Astrocyte of the cerebellum (primary cell): ENCODE data around the gene S100A16.

Experiments
- DNase-seq: peaks from one replicate; pipeline ENCODE4 v3.0.0-alpha.2; 2011; ENCODE audit warnings: low read depth
- H3K4me3 ChIP-seq: 2 replicates; pipeline ENCODE4 v1.5.1; 2011; ENCODE audit warnings: mild to moderate bottlenecking, low read depth, low read length, moderate library complexity
- CTCF ChIP-seq: IDR thresholded peaks from 2 replicates; pipeline ENCODE4 v1.5.1; 2012; ENCODE audit warnings: low read length, low read depth, moderate library complexity, mild to moderate bottlenecking; ENCODE audit errors: missing control alignments
- in situ Hi-C: cut with HindIII; loops from 2 replicates; pipeline ENCODE4 v1.10.0; 2017; ENCODE audit warnings: low sequenced_read_pairs

Gene S100A16

GRCh38 chr1:153655333-153655732 is 42.4 kb upstream of the S100A16 start:
- in situ Hi-C loops: no loop called here
- DNase-seq: no peak
- no peak for TF ChIP-seq CTCF
- no peak overlapping the region for H3K4me3 ChIP-seq

- in situ Hi-C loops: no loop called here
- DNase-seq: no peak
- H3K4me3 ChIP-seq: no peak overlapping the region
- TF ChIP-seq CTCF: no peak
These were observed 40.0 kb upstream of the S100A16 start for GRCh38 chr1:153652805-153653500.

- H3K4me3 ChIP-seq: no peak overlapping the region
- in situ Hi-C loops: no loop called here
- DNase-seq: no peak
- no peak for TF ChIP-seq CTCF
These were observed 38.8 kb upstream of the S100A16 start for GRCh38 chr1:153651771-153652170.

GRCh38 chr1:153649863-153650235 is 36.9 kb upstream of the S100A16 start:
- no peak for DNase-seq
- in situ Hi-C loops: no loop called here
- TF ChIP-seq CTCF: no peak

GRCh38 chr1:153649137-153649862 is 36.4 kb upstream of the S100A16 start:
- TF ChIP-seq CTCF: no peak
- in situ Hi-C loops: no loop called here

More at GRCh38 chr1:153649863-153650235, 36.9 kb upstream of the S100A16 start:
- H3K4me3 ChIP-seq: no peak overlapping the region

GRCh38 chr1:153648000-153648643 is 35.2 kb upstream of the S100A16 start:
- no peak for DNase-seq
- no peak for TF ChIP-seq CTCF
- no peak overlapping the region for H3K4me3 ChIP-seq
- in situ Hi-C loops: no loop called here

More at GRCh38 chr1:153649137-153649862, 36.4 kb upstream of the S100A16 start:
- no peak for DNase-seq
- H3K4me3 ChIP-seq: no peak overlapping the region
